ENCODE measurements around the gene ACTBL2. TPM values are rescaled to one million over a fixed set of nuclear protein-coding genes. Genes with fewer than 3 reads are reported as not detected.

The ACTBL2 gene
- total and polyA plus RNA-seq, 2 of the 13 experiments (the other 11 are each of a cell fraction or from before 2014, with no cell fraction given) = not detected

- TF ChIP-seq ZNF615 (CRISPR knock-in tag; IDR thresholded peaks at IDR 0.05; ENCODE audit: borderline replicate concordance) = no peak
Measured at GRCh38 chr5:57454896-57455295, 27.7 kb downstream of the ACTBL2 start (continued).

- Histone ChIP-seq H2AFZ (ENCODE audit: low read length) (no peak overlapping the region), H4K20me1 (ENCODE audit: insufficient read depth, low read length) (no peaks in the 10 kb centered on the region), H3K79me2 (ENCODE audit: insufficient read depth, low read length) (no peaks in the 10 kb centered on the region), H3K4me3 (replicated peaks in 1 of 3; ENCODE audit: insufficient read depth in 1 of 3, low read depth in 2 of 3, low read length in 3 of 3) (no peak overlapping the region), H3K27ac (ENCODE audit: extremely low read length, insufficient read depth, low read length) (no peak overlapping the region), H3K27me3 (ENCODE audit: control insufficient read depth in 1 of 2, insufficient read depth in 2 of 2, low read length in 2 of 2) (no peaks in the 10 kb centered on the region; a peak in 2 of 5 replicates), H3K9me3 (ENCODE audit: low read length) (no peaks in the 10 kb centered on the region), H3K36me3 (replicated peaks in 1 of 2; ENCODE audit: control insufficient read depth in 1 of 2, insufficient read depth in 2 of 2, low read length in 2 of 2) (no peaks in the 10 kb centered on the region), H3K4me2 (ENCODE audit: low read depth, low read length) (no peak overlapping the region), H3K4me1 (ENCODE audit: insufficient read depth, low read length) (peaks cover 17% of the 10 kb centered on the region), H3K9ac (ENCODE audit: insufficient read depth, low read depth, low read length) (no peak overlapping the region)
- BruUV-seq (replicated peaks) = no TSS peak
- in situ Hi-C loops (cut with HindIII; ENCODE audit: extremely low pct_ligation_motif_present, low pct_unique_long_range_greater_than_20kb) (no loop called here), intact Hi-C loops (cut with micrococcal nuclease; ENCODE audit: unreplicated experiment) (no loop called here)
- TF ChIP-seq ZBTB37 (CRISPR knock-in tag; IDR thresholded peaks at IDR 0.05) (no peak), SNAPC2 (CRISPR knock-in tag; IDR thresholded peaks at IDR 0.05) (no peak), ZBTB1 (CRISPR knock-in tag; IDR thresholded peaks at IDR 0.05; ENCODE audit: borderline replicate concordance) (no peak), HHEX (CRISPR knock-in tag; IDR thresholded peaks at IDR 0.05) (no peak)
- no peak for ATAC-seq
- POLR2A ChIA-PET = no interaction called here
- no peak for FAIRE-seq
- CTCF ChIA-PET (ENCODE audit: low intra/inter-chr PET ratio, low total read pairs) = no interaction called here
- no peak for DNase-seq (ENCODE audit: low spot score)
- 44% methylated on average over 4 of the region's 4 CpGs for WGBS (ENCODE audit: low lambda C conversion rate)
Measured at GRCh38 chr5:57453728-57454127, 28.9 kb downstream of the ACTBL2 start.

GRCh38 chr5:57452885-57453284, 29.7 kb downstream of the ACTBL2 start:
- Histone ChIP-seq H4K20me1 (ENCODE audit: insufficient read depth, low read length) (no peaks in the 10 kb centered on the region), H3K4me3 (replicated peaks in 1 of 3; ENCODE audit: insufficient read depth in 1 of 3, low read depth in 2 of 3, low read length in 3 of 3) (no peak overlapping the region), H2AFZ (ENCODE audit: low read length) (no peak overlapping the region), H3K4me1 (ENCODE audit: insufficient read depth, low read length) (peaks cover 17% of the 10 kb centered on the region), H3K27ac (ENCODE audit: extremely low read length, insufficient read depth, low read length) (no peak overlapping the region), H3K4me2 (ENCODE audit: low read depth, low read length) (no peak overlapping the region), H3K36me3 (replicated peaks in 1 of 2; ENCODE audit: control insufficient read depth in 1 of 2, insufficient read depth in 2 of 2, low read length in 2 of 2) (no peaks in the 10 kb centered on the region), H3K9ac (ENCODE audit: insufficient read depth, low read depth, low read length) (no peak overlapping the region), H3K9me3 (ENCODE audit: low read length) (no peaks in the 10 kb centered on the region), H3K79me2 (ENCODE audit: insufficient read depth, low read length) (no peaks in the 10 kb centered on the region), H3K27me3 (ENCODE audit: control insufficient read depth in 1 of 2, insufficient read depth in 2 of 2, low read length in 2 of 2) (no peaks in the 10 kb centered on the region; a peak in 2 of 5 replicates)
- DNase-seq (ENCODE audit: low spot score) = no peak
- FAIRE-seq = no peak
- no TSS peak for BruUV-seq (replicated peaks)
- in situ Hi-C loops (cut with HindIII; ENCODE audit: extremely low pct_ligation_motif_present, low pct_unique_long_range_greater_than_20kb) (no loop called here), intact Hi-C loops (cut with micrococcal nuclease; ENCODE audit: unreplicated experiment) (no loop called here)
- ATAC-seq = no peak
- POLR2A ChIA-PET = no interaction called here
- CTCF ChIA-PET (ENCODE audit: low intra/inter-chr PET ratio, low total read pairs) = no interaction called here
- no peak for TF ChIP-seq CENPX (CRISPR knock-in tag; IDR thresholded peaks at IDR 0.05)
- no peak for TF ChIP-seq MED13 (CRISPR knock-in tag; IDR thresholded peaks at IDR 0.05)
- TF ChIP-seq SCMH1 (CRISPR knock-in tag; IDR thresholded peaks at IDR 0.05; ENCODE audit: borderline replicate concordance) = no peak
- no peak for TF ChIP-seq ZSCAN25 (CRISPR knock-in tag; IDR thresholded peaks at IDR 0.05)
- no peak for TF ChIP-seq EP300 (IDR thresholded peaks at IDR 0.05; ENCODE audit: low read depth in 2 of 2, low read length in 2 of 2)
- TF ChIP-seq EP300 (CRISPR knock-in tag; IDR thresholded peaks at IDR 0.05; ENCODE audit: borderline replicate concordance) = no peak
- TF ChIP-seq NFKBIZ (CRISPR knock-in tag; IDR thresholded peaks at IDR 0.05) = no peak
- TF ChIP-seq ATRX (CRISPR knock-in tag; IDR thresholded peaks at IDR 0.05; ENCODE audit: borderline replicate concordance) = no peak
- TF ChIP-seq GMEB2 (CRISPR knock-in tag; IDR thresholded peaks at IDR 0.05; ENCODE audit: low read depth) = no peak
- TF ChIP-seq MBD4 (IDR thresholded peaks at IDR 0.05; ENCODE audit: borderline replicate concordance, low read length) = no peak
- no peak for TF ChIP-seq ZNF33B (CRISPR knock-in tag; IDR thresholded peaks at IDR 0.05)
- TF ChIP-seq ZNF792 (CRISPR knock-in tag; IDR thresholded peaks at IDR 0.05) = no peak
- TF ChIP-seq ZNF772 (CRISPR knock-in tag; IDR thresholded peaks at IDR 0.05) = no peak

Measured in HepG2 (cell line).